ENCODE measurements around the gene CDC27. TPM values are rescaled to one million over a fixed set of nuclear protein-coding genes. Genes with fewer than 3 reads are reported as not detected.

CDC27 gene
- total RNA-seq, 1 experiment from 2014 or later = 95.9 TPM

GRCh38 chr17:47229535-47230443, 40.7 kb upstream of the CDC27 start:
- H3K4me1 ChIP-seq (ENCODE audit: insufficient read depth, low read length, poor library complexity, severe bottlenecking) = peaks cover 8% of the 10 kb centered on the region
- ChIA-PET CTCF (interaction anchor here (0.7 kb wide), 1 partner anchor 60 kb away, joined by 6 read pairs; no protein-coding TSS in a partner anchor), POLR2A (ENCODE audit: low non-redundant PET) (no interaction called here)
- H3K4me3 ChIP-seq (ENCODE audit: low read depth, low read length, poor library complexity, severe bottlenecking) = peak overlapping the region; percentile 21
- no peaks in the 10 kb centered on the region for H3K9me3 ChIP-seq (ENCODE audit: low read depth, low read length, poor library complexity, severe bottlenecking)
- DNase-seq (ENCODE audit: low spot score) = peak; percentile 83
- no peaks in the 10 kb centered on the region for H3K27me3 ChIP-seq (replicated peaks; ENCODE audit: insufficient read depth, low read depth, low read length, poor library complexity)
- intact Hi-C loops (cut with micrococcal nuclease; ENCODE audit: unreplicated experiment) = loop anchor here (2.0 kb wide), 1 partner anchor 85 kb away; no protein-coding TSS in a partner anchor
- no peak overlapping the region for H3K27ac ChIP-seq (ENCODE audit: low read depth, low read length, poor library complexity, severe bottlenecking)
- TF ChIP-seq EZH2 (IDR thresholded peaks at IDR 0.05; ENCODE audit: borderline replicate concordance, low read depth, low read length, poor library complexity, severe bottlenecking) = no peak
- TF ChIP-seq, protein P1, sequence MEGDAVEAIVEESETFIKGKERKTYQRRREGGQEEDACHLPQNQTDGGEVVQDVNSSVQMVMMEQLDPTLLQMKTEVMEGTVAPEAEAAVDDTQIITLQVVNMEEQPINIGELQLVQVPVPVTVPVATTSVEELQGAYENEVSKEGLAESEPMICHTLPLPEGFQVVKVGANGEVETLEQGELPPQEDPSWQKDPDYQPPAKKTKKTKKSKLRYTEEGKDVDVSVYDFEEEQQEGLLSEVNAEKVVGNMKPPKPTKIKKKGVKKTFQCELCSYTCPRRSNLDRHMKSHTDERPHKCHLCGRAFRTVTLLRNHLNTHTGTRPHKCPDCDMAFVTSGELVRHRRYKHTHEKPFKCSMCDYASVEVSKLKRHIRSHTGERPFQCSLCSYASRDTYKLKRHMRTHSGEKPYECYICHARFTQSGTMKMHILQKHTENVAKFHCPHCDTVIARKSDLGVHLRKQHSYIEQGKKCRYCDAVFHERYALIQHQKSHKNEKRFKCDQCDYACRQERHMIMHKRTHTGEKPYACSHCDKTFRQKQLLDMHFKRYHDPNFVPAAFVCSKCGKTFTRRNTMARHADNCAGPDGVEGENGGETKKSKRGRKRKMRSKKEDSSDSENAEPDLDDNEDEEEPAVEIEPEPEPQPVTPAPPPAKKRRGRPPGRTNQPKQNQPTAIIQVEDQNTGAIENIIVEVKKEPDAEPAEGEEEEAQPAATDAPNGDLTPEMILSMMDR (conservative IDR thresholded peaks at IDR 0.05; ENCODE audit: low read depth, low read length) = peak; percentile 73
- BruUV-seq (replicated peaks) = no TSS peak
- no peaks in the 10 kb centered on the region for H3K36me3 ChIP-seq (ENCODE audit: insufficient read depth, low read length, poor library complexity, severe bottlenecking)

DNA sequence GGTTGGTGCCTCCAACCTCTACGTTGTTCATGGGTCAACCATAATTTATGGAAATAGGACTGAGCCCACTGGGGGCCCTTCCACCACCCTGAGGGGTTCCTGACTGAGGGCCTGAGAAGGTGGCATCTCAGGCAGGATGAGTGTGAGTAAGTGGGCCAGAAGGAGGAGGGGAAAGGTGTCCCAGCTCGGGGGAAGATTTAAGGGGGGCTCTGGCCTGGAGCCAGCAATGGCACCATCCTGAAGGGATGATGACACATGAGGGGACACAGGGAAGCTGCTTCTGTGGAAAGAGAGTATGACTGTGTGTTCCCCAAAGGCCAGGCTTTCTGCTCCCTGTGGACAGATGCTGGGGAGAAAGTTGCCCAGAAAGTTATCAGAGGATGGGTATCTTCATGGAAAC, 38.8 kb upstream of the CDC27 start:
- no peak overlapping the region for H3K4me3 ChIP-seq (ENCODE audit: low read depth, low read length, poor library complexity, severe bottlenecking)
- peaks cover 10% of the 10 kb centered on the region for H3K4me1 ChIP-seq (ENCODE audit: insufficient read depth, low read length, poor library complexity, severe bottlenecking)
- no peaks in the 10 kb centered on the region for H3K9me3 ChIP-seq (ENCODE audit: low read depth, low read length, poor library complexity, severe bottlenecking)
- POLR2A ChIA-PET (ENCODE audit: low non-redundant PET) = no interaction called here
- no peak for DNase-seq (ENCODE audit: low spot score)
- intact Hi-C loops (cut with micrococcal nuclease; ENCODE audit: unreplicated experiment) = loop anchor here (2.0 kb wide), 1 partner anchor 87 kb away; no protein-coding TSS in a partner anchor
- BruUV-seq (replicated peaks) = no TSS peak
- H3K36me3 ChIP-seq (ENCODE audit: insufficient read depth, low read length, poor library complexity, severe bottlenecking) = no peaks in the 10 kb centered on the region
- H3K27ac ChIP-seq (ENCODE audit: low read depth, low read length, poor library complexity, severe bottlenecking) = no peak overlapping the region
- no peaks in the 10 kb centered on the region for H3K27me3 ChIP-seq (replicated peaks; ENCODE audit: insufficient read depth, low read depth, low read length, poor library complexity)
- TF ChIP-seq, protein P1 (conservative IDR thresholded peaks at IDR 0.05; ENCODE audit: low read depth, low read length) = no peak
- TF ChIP-seq EZH2 (IDR thresholded peaks at IDR 0.05; ENCODE audit: borderline replicate concordance, low read depth, low read length, poor library complexity, severe bottlenecking) = no peak
- CTCF ChIA-PET = no interaction called here

DNA sequence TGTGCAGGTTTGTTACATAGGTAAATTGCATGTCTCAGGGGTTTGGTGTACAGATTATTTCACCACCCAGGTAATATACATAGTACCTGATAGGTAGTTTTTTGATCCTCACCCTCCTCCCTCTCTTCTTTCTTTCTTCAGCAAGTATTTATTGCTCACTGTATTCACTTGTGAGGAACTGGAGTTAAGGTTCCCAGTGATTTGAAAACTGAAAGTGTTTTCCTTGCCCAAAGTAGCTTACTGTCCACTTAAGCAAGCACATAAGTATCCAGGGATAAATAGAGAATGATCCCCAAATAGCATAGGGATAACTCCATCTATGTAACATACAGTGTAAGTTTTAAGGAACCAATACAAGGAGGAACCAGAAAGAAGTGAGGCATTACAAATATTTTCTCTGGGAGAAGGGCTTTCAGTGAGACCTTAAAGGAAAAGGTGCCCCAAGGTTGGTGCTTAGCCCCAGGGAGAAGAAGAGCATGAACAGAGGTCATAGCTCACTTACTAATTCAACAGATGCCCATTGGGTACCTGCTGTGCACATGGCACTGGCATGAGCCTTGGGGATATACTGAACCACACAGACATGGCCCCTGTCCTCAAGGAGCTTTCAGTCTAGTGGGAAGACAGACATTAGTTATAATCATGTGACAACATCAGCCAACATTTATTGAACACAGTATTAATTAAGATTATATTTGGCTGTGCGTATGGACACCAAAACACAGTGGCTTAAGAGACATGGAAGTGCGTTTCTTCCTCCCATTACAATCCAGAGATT, 37.0 kb upstream of the CDC27 start:
- Histone ChIP-seq H3K9me3 (ENCODE audit: low read depth, low read length, poor library complexity, severe bottlenecking) (no peaks in the 10 kb centered on the region), H3K27ac (ENCODE audit: low read depth, low read length, poor library complexity, severe bottlenecking) (no peak overlapping the region), H3K36me3 (ENCODE audit: insufficient read depth, low read length, poor library complexity, severe bottlenecking) (no peaks in the 10 kb centered on the region), H3K4me1 (ENCODE audit: insufficient read depth, low read length, poor library complexity, severe bottlenecking) (peaks cover 10% of the 10 kb centered on the region), H3K4me3 (ENCODE audit: low read depth, low read length, poor library complexity, severe bottlenecking) (no peak overlapping the region), H3K27me3 (replicated peaks; ENCODE audit: insufficient read depth, low read depth, low read length, poor library complexity) (no peaks in the 10 kb centered on the region)
- intact Hi-C loops (cut with micrococcal nuclease; ENCODE audit: unreplicated experiment) = no loop called here
- CTCF ChIA-PET = no interaction called here
- no TSS peak for BruUV-seq (replicated peaks)
- TF ChIP-seq, protein P1 (conservative IDR thresholded peaks at IDR 0.05; ENCODE audit: low read depth, low read length) = no peak
- TF ChIP-seq EZH2 (IDR thresholded peaks at IDR 0.05; ENCODE audit: borderline replicate concordance, low read depth, low read length, poor library complexity, severe bottlenecking) = no peak
- POLR2A ChIA-PET (ENCODE audit: low non-redundant PET) = no interaction called here
- DNase-seq (ENCODE audit: low spot score) = no peak
